ENCODE results near the gene ERVFRD-1. TPM values are rescaled to one million over a fixed set of nuclear protein-coding genes. Genes with fewer than 3 reads are reported as not detected.
"Not testable (repeated sequence)": the region's sequence is repeated elsewhere in the genome, so short reads cannot be mapped to it uniquely, and the experiment has no call there.

The ERVFRD-1 gene
- total and polyA plus RNA-seq, 11 donors = 0.07 to 0.18 (median 0.08) TPM; not detected in 8

- TF ChIP-seq POLR2A (IDR thresholded peaks at IDR 0.05) (no peak), CTCF (IDR thresholded peaks at IDR 0.05) (no peak)
- Histone ChIP-seq H3K9me3 (no peaks in the 10 kb centered on the region), H3K27ac (peak overlapping the region in 11 of 12 donors; percentile 97 to 100 (median 99)), H3K4me3 (peak overlapping the region; percentile 82 to 100 (median 95)), H3K36me3 (no peaks in the 10 kb centered on the region), H3K4me1 (peaks cover 0 to 28% (median 13%) of the 10 kb centered on the region in 12 donors), H3K27me3 (no peaks in the 10 kb centered on the region)
- peak in 4 of 5 donors; percentile 48 to 67 (median 52) for DNase-seq
- peak in 3 of 4 donors; percentile 17 to 40 (median 37) for ATAC-seq
- intact Hi-C loops (cut with DNase I) = no loop called here
- WGBS, 4 donors = 0 to 2% (median 0%) methylated on average over 15 of the region's 15 CpGs
Measured at GRCh38 chr6:11094411-11094851, 17.1 kb downstream of the ERVFRD-1 start.

- peak in 1 of 2 donors; percentile 80 for TF ChIP-seq POLR2A (IDR thresholded peaks at IDR 0.05)
- peak; percentile 25 to 67 (median 59) for TF ChIP-seq CTCF (IDR thresholded peaks at IDR 0.05)
- H3K4me3 ChIP-seq = peak within 1 kb of the TSS; percentile 82 to 100 (median 95)
- H3K27me3 ChIP-seq = no peaks in the 10 kb centered on the region
Measured at GRCh38 chr6:11093626-11094410, 17.7 kb downstream of the ERVFRD-1 start, which contains the start of gene SMIM13. TSS of gene SMIM13 (plus strand) at chr6:11093834. CDS start at chr6:11094314, 480 bp downstream.

GRCh38 chr6:11093376-11093625 is 18.2 kb downstream of the ERVFRD-1 start:
- Histone ChIP-seq H3K4me3 (peak overlapping the region; percentile 82 to 100 (median 95)), H3K27me3 (no peaks in the 10 kb centered on the region), H3K27ac (peak overlapping the region; percentile 97 to 100 (median 99)), H3K4me1 (peaks cover 0 to 28% (median 13%) of the 10 kb centered on the region in 12 donors), H3K9me3 (no peaks in the 10 kb centered on the region), H3K36me3 (no peaks in the 10 kb centered on the region)
- ATAC-seq = peak in 3 of 4 donors; percentile 9 to 21 (median 14)
- WGBS, 4 donors = 0 to 1% (median 0%) methylated on average over 15 to 17 of the region's 17 CpGs
- no peak for DNase-seq
- TF ChIP-seq CTCF (IDR thresholded peaks at IDR 0.05) (no peak), POLR2A (IDR thresholded peaks at IDR 0.05) (no peak)
- intact Hi-C loops (cut with DNase I) = no loop called here

More at GRCh38 chr6:11093626-11094410, 17.7 kb downstream of the ERVFRD-1 start, which contains the start of gene SMIM13:
- DNase-seq = peak; percentile 98
- peak; percentile 99 for ATAC-seq
- no peaks in the 10 kb centered on the region for H3K9me3 ChIP-seq
- H3K27ac ChIP-seq = peak within 1 kb of the TSS; percentile 97 to 100 (median 99)
- intact Hi-C loops (cut with DNase I) = no loop called here
- H3K4me1 ChIP-seq = peaks cover 0 to 28% (median 13%) of the 10 kb centered on the region in 12 donors
- WGBS, 4 donors = 0 to 1% (median 0%) methylated on average over 18 to 90 of the region's 90 CpGs
- no peaks in the 10 kb centered on the region for H3K36me3 ChIP-seq

- TF ChIP-seq CTCF (IDR thresholded peaks at IDR 0.05) = no peak
- TF ChIP-seq POLR2A (IDR thresholded peaks at IDR 0.05) = no peak
- ATAC-seq (peak in 3 of 4 donors; percentile 15 to 41 (median 27)), DNase-seq (no peak)
- H3K9me3 ChIP-seq = no peaks in the 10 kb centered on the region
- peaks cover 0 to 28% (median 13%) of the 10 kb centered on the region in 12 donors for H3K4me1 ChIP-seq
- H3K27ac ChIP-seq = peak overlapping the region; percentile 97 to 100 (median 99)
- peak overlapping the region; percentile 82 to 100 (median 95) for H3K4me3 ChIP-seq
- intact Hi-C loops (cut with DNase I) = no loop called here
- no peaks in the 10 kb centered on the region for H3K36me3 ChIP-seq
- no peaks in the 10 kb centered on the region for H3K27me3 ChIP-seq
- 7% methylated on average over 10 of the region's 10 CpGs for WGBS, 4 donors
Measured at GRCh38 chr6:11092668-11093375, 18.7 kb downstream of the ERVFRD-1 start.

- H3K27me3 ChIP-seq; H3K36me3 ChIP-seq; ATAC-seq; intact Hi-C loops (cut with DNase I); H3K9me3 ChIP-seq; H3K27ac ChIP-seq; DNase-seq; H3K4me3 ChIP-seq: not testable (repeated sequence)
- H3K4me1 ChIP-seq = peaks cover 0 to 23% (median 13%) of the 10 kb centered on the region in 12 donors
- 92 to 97% (median 95%) methylated on average over 5 of the region's 5 CpGs for WGBS, 4 donors
Measured at GRCh38 chr6:11091141-11091540, 20.4 kb downstream of the ERVFRD-1 start.
